A673 (cell line): ENCODE data around the gene TRIP12. TPM values are rescaled to one million over a fixed set of nuclear protein-coding genes. Genes with fewer than 3 reads are reported as not detected.
"Not testable (repeated sequence)": the region's sequence is repeated elsewhere in the genome, so short reads cannot be mapped to it uniquely, and the experiment has no call there.

ENCODE experiments used
- BruUV-seq: library from RNA; stranded (reverse); fragments of 400-500 nt; replicated peaks from 2 replicates; lab custom pipeline; 2021; lab: Mats Ljungman, UMichigan
- CTCF ChIA-PET: fragments of 300-600 bp; sonication (Branson Sonifier 250); formaldehyde crosslinking; loops from one replicate; lab custom pipeline; 2022; ENCODE audit warnings: antibody characterized with exemption; lab: Charles Lee
- POLR2A ChIA-PET: fragments of 300-600 bp; sonication (Branson Sonifier 250); formaldehyde crosslinking; loops from one replicate; lab custom pipeline; 2022; ENCODE audit warnings: antibody characterized with exemption; ENCODE audit not compliant: low non-redundant PET; lab: Charles Lee
- DNase-seq: peaks from one replicate; pipeline ENCODE4 v3.0.0-alpha.2; 2015; ENCODE audit warnings: low spot score
- H3K27ac ChIP-seq: fragments of 200-600 bp; sonication (generic); 2 replicates; pipeline ENCODE4 v1.5.1; 2016; ENCODE audit warnings: mixed run types, low read depth, mild to moderate bottlenecking, mixed read lengths, antibody characterized with exemption, low read length; ENCODE audit not compliant: poor library complexity, severe bottlenecking
- H3K27me3 ChIP-seq: fragments of 200-600 bp; sonication (generic); replicated peaks from 2 replicates; pipeline ENCODE4 v1.6.1; 2017; ENCODE audit warnings: mixed run types, low read depth, mild to moderate bottlenecking, mixed read lengths, antibody characterized with exemption, low read length; ENCODE audit not compliant: insufficient read depth, poor library complexity
- H3K36me3 ChIP-seq: fragments of 200-600 bp; sonication (generic); 2 replicates; pipeline ENCODE4 v1.6.1; 2016; ENCODE audit warnings: mixed run types, mild to moderate bottlenecking, mixed read lengths, antibody characterized with exemption, low read length; ENCODE audit not compliant: insufficient read depth, poor library complexity, severe bottlenecking
- H3K4me1 ChIP-seq: fragments of 200-600 bp; sonication (generic); 2 replicates; pipeline ENCODE4 v1.6.1; 2017; ENCODE audit warnings: mixed run types, mild to moderate bottlenecking, mixed read lengths, antibody characterized with exemption, low read length; ENCODE audit not compliant: insufficient read depth, poor library complexity, severe bottlenecking
- H3K4me3 ChIP-seq: fragments of 200-600 bp; sonication (generic); 2 replicates; pipeline ENCODE4 v1.5.1; 2016; ENCODE audit warnings: low read depth, mixed run types, mild to moderate bottlenecking, mixed read lengths, low read length; ENCODE audit not compliant: poor library complexity, severe bottlenecking
- H3K9me3 ChIP-seq: fragments of 200-600 bp; sonication (generic); 2 replicates; pipeline ENCODE4 v1.6.1; 2016; ENCODE audit warnings: mixed run types, low read depth, mild to moderate bottlenecking, mixed read lengths, antibody characterized with exemption, low read length; ENCODE audit not compliant: poor library complexity, severe bottlenecking
- CTCF ChIP-seq: fragments of 300-800, 200-600 bp; sonication (generic); conservative IDR thresholded peaks from 2 replicates; pipeline ENCODE4 v1.5.1; 2017; ENCODE audit warnings: low read depth, mild to moderate bottlenecking, antibody characterized with exemption, low read length, moderate library complexity, mixed read lengths
- EZH2 ChIP-seq: fragments of 200-600 bp; sonication (generic); IDR thresholded peaks from 2 replicates; pipeline ENCODE4 v1.6.1; 2017; ENCODE audit warnings: borderline replicate concordance, low read depth, mild to moderate bottlenecking, mixed read lengths, antibody characterized with exemption, low read length; ENCODE audit not compliant: poor library complexity, severe bottlenecking
- intact Hi-C: fragments of 100-400 bp; cut with micrococcal nuclease; formaldehyde crosslinking; loops from one replicate; pipeline ENCODE4 v1.10.0; 2022; ENCODE audit not compliant: unreplicated experiment
- total RNA-seq: library from RNA; stranded (reverse); gene quantifications from 2 replicates; pipeline ENCODE4 v1.2.3, GENCODE V29; 2021

TRIP12 gene
- total RNA-seq, 1 experiment from 2014 or later = 300 TPM

GRCh38 chr2:229765721-229766120 is 156.1 kb downstream of the TRIP12 start:
- Histone ChIP-seq H3K36me3 (peaks cover 40% of the 10 kb centered on the region), H3K27ac (no peak overlapping the region), H3K4me3 (no peak overlapping the region), H3K4me1 (no peaks in the 10 kb centered on the region), H3K9me3 (no peaks in the 10 kb centered on the region), H3K27me3 (no peaks in the 10 kb centered on the region)
- CTCF ChIA-PET = no interaction called here
- TF ChIP-seq CTCF = no peak
- TF ChIP-seq EZH2 = no peak
- BruUV-seq = no TSS peak
- no peak for DNase-seq
- intact Hi-C loops = no loop called here
- POLR2A ChIA-PET = no interaction called here

- Histone ChIP-seq H3K4me1 (no peaks in the 10 kb centered on the region), H3K4me3 (no peak overlapping the region), H3K27me3 (no peaks in the 10 kb centered on the region), H3K36me3 (peaks cover 13% of the 10 kb centered on the region), H3K9me3 (no peaks in the 10 kb centered on the region), H3K27ac (no peak overlapping the region)
- intact Hi-C loops = no loop called here
- no peak for DNase-seq
- TF ChIP-seq EZH2 = no peak
- TF ChIP-seq CTCF = no peak
- no TSS peak for BruUV-seq
- ChIA-PET CTCF (no interaction called here), POLR2A (no interaction called here)
Measured at GRCh38 chr2:229761663-229762062, 160.1 kb downstream of the TRIP12 start.

GRCh38 chr2:229757462-229757861 is 164.3 kb downstream of the TRIP12 start:
- H3K27ac ChIP-seq, BruUV-seq, H3K4me3 ChIP-seq, H3K4me1 ChIP-seq, H3K27me3 ChIP-seq, CTCF ChIA-PET, H3K36me3 ChIP-seq, H3K9me3 ChIP-seq, POLR2A ChIA-PET, intact Hi-C loops, DNase-seq: not testable (repeated sequence)

- no TSS peak for BruUV-seq
- Histone ChIP-seq H3K9me3 (no peaks in the 10 kb centered on the region), H3K27ac (no peak overlapping the region), H3K27me3 (no peaks in the 10 kb centered on the region), H3K36me3 (no peaks in the 10 kb centered on the region), H3K4me3 (no peak overlapping the region), H3K4me1 (no peaks in the 10 kb centered on the region)
- intact Hi-C loops = no loop called here
- ChIA-PET CTCF (interaction anchor here (0.6 kb wide), 2 partner anchors 29 to 322 kb away, joined by 5 read pairs; no protein-coding TSS in a partner anchor), POLR2A (no interaction called here)
- no peak for DNase-seq
- TF ChIP-seq EZH2 (no peak), CTCF (no peak)
Measured at GRCh38 chr2:229752970-229753729, 168.7 kb downstream of the TRIP12 start.
